HG02759 (cell line): ENCODE measurements around the gene EVL.

ENCODE experiments used
- ATAC-seq: cut with Tn5 transposase; IDR thresholded peaks from one replicate; pipeline ENCODE4 v1.9.1; 2021; ENCODE audit warnings: mild to moderate bottlenecking, moderate library complexity; ENCODE audit not compliant: unreplicated experiment

Gene EVL

GRCh38 chr14:100081997-100082625, 16.9 kb downstream of the EVL start:
- ATAC-seq = no peak

- ATAC-seq = no peak
Measured at GRCh38 chr14:100082723-100083122, 17.5 kb downstream of the EVL start.

GRCh38 chr14:100083706-100084105, 18.5 kb downstream of the EVL start:
- no peak for ATAC-seq

- no peak for ATAC-seq
Measured at GRCh38 chr14:100084591-100084990, 19.4 kb downstream of the EVL start.

- no peak for ATAC-seq
Measured at GRCh38 chr14:100085462-100085861, 20.2 kb downstream of the EVL start.

GRCh38 chr14:100086361-100086760, 21.1 kb downstream of the EVL start:
- no peak for ATAC-seq

- ATAC-seq = no peak
Measured at GRCh38 chr14:100088226-100088625, 23.0 kb downstream of the EVL start.

- ATAC-seq = no peak
Measured at GRCh38 chr14:100091386-100091785, 26.2 kb downstream of the EVL start.

GRCh38 chr14:100092832-100093231, 27.6 kb downstream of the EVL start:
- no peak for ATAC-seq

GRCh38 chr14:100093319-100093718, 28.1 kb downstream of the EVL start:
- ATAC-seq = no peak

GRCh38 chr14:100096656-100097055, 31.4 kb downstream of the EVL start:
- no peak for ATAC-seq

GRCh38 chr14:100098171-100098570, 32.9 kb downstream of the EVL start:
- no peak for ATAC-seq

- no peak for ATAC-seq
Measured at GRCh38 chr14:100100032-100100703, 34.9 kb downstream of the EVL start.

GRCh38 chr14:100102156-100102785, 37.0 kb downstream of the EVL start:
- ATAC-seq = no peak

- no peak for ATAC-seq
Measured at GRCh38 chr14:100103250-100104005, 38.2 kb downstream of the EVL start.

GRCh38 chr14:100104006-100104352, 38.8 kb downstream of the EVL start:
- ATAC-seq = no peak

- no peak for ATAC-seq
Measured at GRCh38 chr14:100104523-100105300, 39.5 kb downstream of the EVL start.

GRCh38 chr14:100105357-100106169, 40.3 kb downstream of the EVL start:
- ATAC-seq = no peak

GRCh38 chr14:100106250-100107112, 41.3 kb downstream of the EVL start:
- ATAC-seq = no peak
